ENCODE measurements around the gene CSF2RB.

The CSF2RB gene

DNA sequence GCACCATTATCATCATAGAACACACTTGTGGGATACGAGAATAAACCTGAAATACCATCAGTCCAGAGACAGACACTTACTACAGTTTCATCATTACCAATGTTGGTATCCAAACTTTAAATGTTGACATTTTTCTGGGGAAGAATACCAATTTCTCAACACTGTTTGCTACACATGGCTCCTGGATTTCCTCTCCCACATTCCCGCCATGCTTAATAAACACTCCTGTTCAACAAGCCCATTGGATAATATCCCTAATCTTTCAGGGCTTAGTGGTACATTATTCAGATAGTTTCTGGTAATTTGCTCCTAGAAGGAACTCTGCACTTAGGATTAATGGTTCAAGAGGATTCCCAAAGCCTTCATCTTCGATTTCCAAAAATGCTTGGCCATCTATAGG is 48.2 kb downstream of the CSF2RB start:
- TF ChIP-seq, protein P1, sequence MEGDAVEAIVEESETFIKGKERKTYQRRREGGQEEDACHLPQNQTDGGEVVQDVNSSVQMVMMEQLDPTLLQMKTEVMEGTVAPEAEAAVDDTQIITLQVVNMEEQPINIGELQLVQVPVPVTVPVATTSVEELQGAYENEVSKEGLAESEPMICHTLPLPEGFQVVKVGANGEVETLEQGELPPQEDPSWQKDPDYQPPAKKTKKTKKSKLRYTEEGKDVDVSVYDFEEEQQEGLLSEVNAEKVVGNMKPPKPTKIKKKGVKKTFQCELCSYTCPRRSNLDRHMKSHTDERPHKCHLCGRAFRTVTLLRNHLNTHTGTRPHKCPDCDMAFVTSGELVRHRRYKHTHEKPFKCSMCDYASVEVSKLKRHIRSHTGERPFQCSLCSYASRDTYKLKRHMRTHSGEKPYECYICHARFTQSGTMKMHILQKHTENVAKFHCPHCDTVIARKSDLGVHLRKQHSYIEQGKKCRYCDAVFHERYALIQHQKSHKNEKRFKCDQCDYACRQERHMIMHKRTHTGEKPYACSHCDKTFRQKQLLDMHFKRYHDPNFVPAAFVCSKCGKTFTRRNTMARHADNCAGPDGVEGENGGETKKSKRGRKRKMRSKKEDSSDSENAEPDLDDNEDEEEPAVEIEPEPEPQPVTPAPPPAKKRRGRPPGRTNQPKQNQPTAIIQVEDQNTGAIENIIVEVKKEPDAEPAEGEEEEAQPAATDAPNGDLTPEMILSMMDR (IDR thresholded peaks at IDR 0.05; ENCODE audit: low read depth, low read length) = no peak
- H3K27ac ChIP-seq = no peak overlapping the region
- no peaks in the 10 kb centered on the region for H3K36me3 ChIP-seq
- no peak for DNase-seq
- H3K27me3 ChIP-seq (ENCODE audit: insufficient read depth, low read depth, severe bottlenecking) = peaks cover 43% of the 10 kb centered on the region
- no peak overlapping the region for H3K4me3 ChIP-seq (ENCODE audit: low read depth, low read length)
- H3K9me3 ChIP-seq (ENCODE audit: severe bottlenecking) = peaks cover 9% of the 10 kb centered on the region

DNA sequence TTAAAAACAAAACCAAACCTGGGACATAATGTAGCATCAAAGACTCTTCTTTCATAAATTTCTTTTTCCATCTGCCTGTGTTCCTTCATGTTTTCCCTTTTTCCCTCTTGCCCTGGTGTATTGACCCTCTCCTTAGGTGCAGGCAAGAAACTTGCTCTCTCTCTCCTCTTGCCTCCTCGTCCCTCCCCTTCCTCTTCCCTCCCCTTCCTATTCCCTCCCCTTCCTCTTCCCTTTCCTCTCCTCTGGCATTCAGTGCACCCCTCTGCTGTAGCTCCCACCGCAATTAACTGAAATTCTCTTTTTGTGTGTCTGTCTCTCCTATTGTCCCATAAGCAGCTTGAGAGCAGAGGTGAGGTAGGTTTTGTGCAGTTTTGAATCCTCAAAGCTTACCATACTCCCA is 49.9 kb downstream of the CSF2RB start:
- no peak overlapping the region for H3K4me3 ChIP-seq (ENCODE audit: low read depth, low read length)
- no peaks in the 10 kb centered on the region for H3K9me3 ChIP-seq (ENCODE audit: severe bottlenecking)
- TF ChIP-seq, protein P1 (IDR thresholded peaks at IDR 0.05; ENCODE audit: low read depth, low read length) = no peak
- H3K27me3 ChIP-seq (ENCODE audit: insufficient read depth, low read depth, severe bottlenecking) = peaks cover 50% of the 10 kb centered on the region
- H3K36me3 ChIP-seq = no peaks in the 10 kb centered on the region
- DNase-seq = no peak
- H3K27ac ChIP-seq = no peak overlapping the region

DNA sequence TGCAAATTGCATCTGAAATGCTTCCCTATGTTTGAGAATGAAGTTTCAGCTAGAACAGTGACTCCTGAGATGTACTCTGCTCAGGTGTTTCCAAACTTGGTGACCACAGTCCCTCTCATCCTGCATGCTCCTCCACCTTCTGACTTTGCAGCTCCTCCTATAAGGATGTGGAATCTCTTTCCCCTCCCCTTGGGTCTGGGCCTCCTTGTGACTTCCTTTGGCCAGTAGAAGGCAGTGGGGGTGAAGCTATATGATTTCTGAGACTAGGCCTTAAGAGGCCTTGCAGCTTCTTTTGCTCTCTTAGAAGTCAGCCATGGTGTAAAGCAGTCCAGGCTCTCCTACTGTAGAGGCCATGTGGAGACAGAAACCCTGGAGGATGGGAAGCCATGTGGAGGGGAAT is 50.7 kb downstream of the CSF2RB start:
- Histone ChIP-seq H3K36me3 (no peaks in the 10 kb centered on the region), H3K9me3 (ENCODE audit: severe bottlenecking) (no peaks in the 10 kb centered on the region), H3K27ac (no peak overlapping the region), H3K27me3 (ENCODE audit: insufficient read depth, low read depth, severe bottlenecking) (peaks cover 57% of the 10 kb centered on the region), H3K4me3 (ENCODE audit: low read depth, low read length) (no peak overlapping the region)
- no peak for DNase-seq
- TF ChIP-seq, protein P1 (IDR thresholded peaks at IDR 0.05; ENCODE audit: low read depth, low read length) = no peak

DNA sequence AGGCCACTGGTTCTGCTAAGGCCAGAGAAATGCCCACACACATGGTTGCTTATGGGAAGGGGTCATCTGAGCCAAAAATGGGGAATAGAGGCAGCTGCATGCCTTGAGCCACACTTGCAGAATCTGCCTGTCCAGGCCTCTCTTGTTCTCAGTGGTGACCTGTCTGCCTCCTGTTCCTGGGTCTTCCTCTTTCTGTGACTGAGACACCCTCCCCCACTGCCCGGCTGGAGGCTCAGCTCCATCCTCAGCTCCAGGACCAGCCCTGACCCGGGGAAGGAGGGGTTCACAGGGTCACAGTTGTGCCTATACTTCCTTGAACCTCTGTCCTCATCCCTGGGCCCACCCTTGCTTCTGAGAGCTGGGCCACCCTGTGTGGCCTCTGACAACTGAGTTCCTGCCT is 52.3 kb downstream of the CSF2RB start:
- TF ChIP-seq, protein P1 (IDR thresholded peaks at IDR 0.05; ENCODE audit: low read depth, low read length) = no peak
- H3K9me3 ChIP-seq (ENCODE audit: severe bottlenecking) = no peaks in the 10 kb centered on the region

DNA sequence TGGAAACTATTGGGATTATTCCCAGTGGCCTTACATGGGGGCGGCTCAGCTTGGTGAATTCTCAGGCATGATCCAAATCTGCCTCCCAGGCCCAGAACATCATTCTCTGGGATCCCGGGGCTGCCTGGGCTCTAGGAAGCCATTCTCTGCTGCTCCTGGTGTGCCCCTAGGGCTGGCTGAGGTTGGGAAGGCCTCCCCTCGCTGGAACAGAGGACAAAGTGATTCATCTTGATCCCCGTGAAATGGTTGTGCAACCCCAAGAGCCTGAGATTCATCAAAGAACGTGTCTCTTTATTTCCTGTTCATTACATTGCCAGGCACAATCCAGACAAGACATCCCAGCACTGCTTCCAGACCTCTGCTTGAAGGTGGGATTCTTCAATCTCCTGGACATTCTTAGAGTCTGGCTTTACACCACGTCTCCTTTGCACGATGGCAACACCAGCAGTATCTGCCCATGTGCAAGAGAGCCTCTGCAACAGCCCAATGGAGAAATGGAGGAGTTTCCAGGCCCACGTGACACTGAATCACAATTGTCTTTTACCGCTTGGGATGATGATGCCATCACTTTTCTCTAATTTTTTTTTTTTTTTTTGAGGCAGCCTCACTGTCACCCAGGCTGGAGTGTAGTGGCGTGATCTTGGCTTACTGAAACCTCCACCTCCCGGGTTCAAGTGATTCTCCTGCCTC is 53.6 kb downstream of the CSF2RB start:
- no peak overlapping the region for H3K27ac ChIP-seq
- no peaks in the 10 kb centered on the region for H3K36me3 ChIP-seq
- no peaks in the 10 kb centered on the region for H3K9me3 ChIP-seq (ENCODE audit: severe bottlenecking)
- peaks cover 65% of the 10 kb centered on the region for H3K27me3 ChIP-seq (ENCODE audit: insufficient read depth, low read depth, severe bottlenecking)
- TF ChIP-seq, protein P1 (IDR thresholded peaks at IDR 0.05; ENCODE audit: low read depth, low read length) = no peak
- no peak for DNase-seq
- no peak overlapping the region for H3K4me3 ChIP-seq (ENCODE audit: low read depth, low read length)

More for the DNA sequence above, 52.3 kb downstream of the CSF2RB start:
- H3K36me3 ChIP-seq = no peaks in the 10 kb centered on the region
- H3K4me3 ChIP-seq (ENCODE audit: low read depth, low read length) = no peak overlapping the region
- no peak overlapping the region for H3K27ac ChIP-seq
- H3K27me3 ChIP-seq (ENCODE audit: insufficient read depth, low read depth, severe bottlenecking) = peaks cover 52% of the 10 kb centered on the region
- no peak for DNase-seq

Measured in WERI-Rb-1 (cell line).